GM12865 (cell line): Measurements from ENCODE around the gene KHDRBS1.
"Not testable (repeated sequence)": the region's sequence is repeated elsewhere in the genome, so short reads cannot be mapped to it uniquely, and the experiment has no call there.

Experiments used
- DNase-seq: peaks from one replicate; pipeline ENCODE4 v3.0.0; 2010; ENCODE audit warnings: low read depth
- H3K4me3 ChIP-seq: 2 replicates; pipeline ENCODE4 v1.5.1; 2011; ENCODE audit warnings: mild to moderate bottlenecking, low read depth, low read length, control low read depth
- CTCF ChIP-seq: IDR thresholded peaks from 2 replicates; pipeline ENCODE4 v1.5.1; 2011; ENCODE audit warnings: low read length, control low read depth, low read depth, inconsistent platforms; ENCODE audit not compliant: insufficient read depth; ENCODE audit errors: missing control alignments

The KHDRBS1 gene

DNA sequence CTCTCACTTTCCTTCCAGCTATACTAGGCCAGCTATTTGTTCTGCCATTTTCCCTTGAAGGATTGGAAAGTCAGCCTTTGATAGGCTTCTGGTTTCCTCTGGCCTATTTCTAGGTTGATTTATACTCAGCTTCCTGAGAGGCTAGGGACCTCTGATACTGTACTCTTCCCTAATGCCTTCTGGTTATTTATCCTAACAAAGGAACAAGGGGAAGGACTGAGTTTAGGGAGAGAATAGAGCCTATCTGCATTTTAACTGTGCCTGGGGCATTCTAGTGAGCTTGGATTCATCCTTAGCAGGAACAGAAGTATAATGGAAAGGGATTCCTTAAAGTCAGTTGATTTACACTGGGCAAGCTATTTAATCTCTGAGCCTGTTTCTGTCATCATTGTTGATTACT lies 47.2 kb downstream of the KHDRBS1 start:
- TF ChIP-seq CTCF: no peak
- no peak for DNase-seq
- no peak overlapping the region for H3K4me3 ChIP-seq

GRCh38 chr1:32062867-32063230 lies 49.2 kb downstream of the KHDRBS1 start:
- H3K4me3 ChIP-seq: no peak overlapping the region
- no peak for DNase-seq
- no peak for TF ChIP-seq CTCF

GRCh38 chr1:32063261-32063681 lies 49.6 kb downstream of the KHDRBS1 start:
- peak; percentile 43 for TF ChIP-seq CTCF
- H3K4me3 ChIP-seq: no peak overlapping the region
- peak; percentile 46 for DNase-seq

GRCh38 chr1:32065613-32066488 lies 52.2 kb downstream of the KHDRBS1 start:
- not testable (repeated sequence) for DNase-seq, H3K4me3 ChIP-seq

DNA sequence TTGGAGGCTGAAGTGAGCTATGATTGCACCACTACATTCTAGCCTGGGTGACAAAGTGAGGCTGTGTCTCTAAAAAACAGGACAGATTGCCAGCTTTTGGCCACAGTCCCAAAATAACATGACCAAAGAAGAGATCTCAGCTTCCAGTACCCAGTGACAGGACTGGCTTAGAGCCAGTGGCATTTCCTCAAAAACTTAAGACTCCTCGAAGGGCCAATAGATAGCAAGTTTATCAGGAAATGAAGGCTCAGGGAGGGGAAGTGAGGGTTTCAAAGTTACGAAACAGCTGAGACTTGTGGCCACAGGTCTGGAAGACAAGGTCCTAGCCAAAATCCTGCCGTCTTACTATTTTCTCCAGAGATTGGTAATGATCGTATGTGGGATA lies 52.8 kb downstream of the KHDRBS1 start:
- no peak for TF ChIP-seq CTCF
- H3K4me3 ChIP-seq: no peak overlapping the region
- peak; percentile 35 for DNase-seq

- TF ChIP-seq CTCF: no peak
- H3K4me3 ChIP-seq: no peak overlapping the region
- no peak for DNase-seq
These were observed 55.4 kb downstream of the KHDRBS1 start for GRCh38 chr1:32068957-32069588.

- TF ChIP-seq CTCF: no peak
- DNase-seq: no peak
- H3K4me3 ChIP-seq: peak overlapping the region; percentile 68
These were observed 58.3 kb downstream of the KHDRBS1 start for GRCh38 chr1:32071758-32072621.
